Endodermal cell (in vitro differentiated cells): Measurements from ENCODE around the gene OR1L8. TPM values are rescaled to one million over a fixed set of nuclear protein-coding genes. Genes with fewer than 3 reads are reported as not detected.

Experiments used
- DNase-seq: peaks from one replicate; pipeline ENCODE4 v3.0.0-alpha.2; 2017
- H3K27ac ChIP-seq: 2 replicates; pipeline ENCODE4 v1.5.1; 2013; ENCODE audit warnings: mild to moderate bottlenecking, low read depth, low read length, moderate library complexity
- H3K27me3 ChIP-seq: 2 replicates; pipeline ENCODE4 v1.6.1; 2013; ENCODE audit warnings: mild to moderate bottlenecking, low read length, moderate library complexity; ENCODE audit not compliant: insufficient read depth, control insufficient read depth, poor library complexity, severe bottlenecking
- H3K36me3 ChIP-seq: 2 replicates; pipeline ENCODE4 v1.7.0; 2013; ENCODE audit warnings: mild to moderate bottlenecking, low read length, moderate library complexity; ENCODE audit not compliant: control insufficient read depth, insufficient read depth
- H3K4me1 ChIP-seq: one replicate; pipeline ENCODE4 v1.7.0; 2013; ENCODE audit warnings: low read length; ENCODE audit not compliant: control insufficient read depth, insufficient read depth
- H3K4me3 ChIP-seq: 2 replicates; pipeline ENCODE4 v1.5.1; 2013; ENCODE audit warnings: mild to moderate bottlenecking, low read length, moderate library complexity
- H3K9ac ChIP-seq: 2 replicates; pipeline ENCODE4 v1.6.1; 2013; ENCODE audit warnings: mild to moderate bottlenecking, low read length, moderate library complexity; ENCODE audit not compliant: poor library complexity, severe bottlenecking; ENCODE audit errors: extremely low read depth
- H3K9me3 ChIP-seq: 2 replicates; pipeline ENCODE4 v1.6.1; 2013; ENCODE audit warnings: mild to moderate bottlenecking, low read length, moderate library complexity; ENCODE audit not compliant: control insufficient read depth
- H3K27ac Mint-ChIP-seq: 2 replicates; pipeline ENCODE4 v1.8.0; 2020; ENCODE audit warnings: mixed read lengths
- H3K27me3 Mint-ChIP-seq: 2 replicates; pipeline ENCODE4 v1.8.0; 2021; ENCODE audit warnings: mild to moderate bottlenecking, mixed read lengths; ENCODE audit not compliant: insufficient read depth
- H3K36me3 Mint-ChIP-seq: 2 replicates; pipeline ENCODE4 v1.8.0; 2020; ENCODE audit warnings: low read depth, mixed read lengths
- H3K4me1 Mint-ChIP-seq: 2 replicates; pipeline ENCODE4 v1.8.0; 2020; ENCODE audit warnings: mixed read lengths
- H3K4me3 Mint-ChIP-seq: 2 replicates; pipeline ENCODE4 v1.8.0; 2020; ENCODE audit warnings: mild to moderate bottlenecking, moderate library complexity, mixed read lengths
- H3K9me3 Mint-ChIP-seq: 2 replicates; pipeline ENCODE4 v1.8.0; 2020; ENCODE audit warnings: mild to moderate bottlenecking, mixed read lengths
- WGBS, 2 experiments: methylation state at CpG; one replicate each; pipeline versions ENCODE4 v1.1.5 to v1.1.7; 2013; ENCODE audit warnings: missing lambda C conversion rate in 2 of 2, mixed read lengths in 1 of 2; ENCODE audit not compliant: insufficient coverage in 1 of 2, insufficient read length in 1 of 2; 5-methylcytosine and 5-hydroxymethylcytosine counted together
- total RNA-seq, 2 donors: library from RNA; stranded (reverse); fragmentation: NEBNext Ultra II Directional in 1 of 2; extraction: Animal tissue kit (Norgen Biotek cat#: 25700) in 1 of 2; gene quantifications; 2 replicates in 1 of 2; 3 replicates in 1 of 2; pipeline ENCODE4 v1.2.1, GENCODE V29; 2021
- TF ChIP-seq, protein P1 (sequence below): fragments of 200-600 bp; sonication (generic); conservative IDR thresholded peaks from 2 replicates; pipeline ENCODE4 v1.5.0; 2021; ENCODE audit warnings: antibody characterized with exemption, mild to moderate bottlenecking

OR1L8 gene
- total RNA-seq, 2 donors from 2014 or later: not detected

DNA sequence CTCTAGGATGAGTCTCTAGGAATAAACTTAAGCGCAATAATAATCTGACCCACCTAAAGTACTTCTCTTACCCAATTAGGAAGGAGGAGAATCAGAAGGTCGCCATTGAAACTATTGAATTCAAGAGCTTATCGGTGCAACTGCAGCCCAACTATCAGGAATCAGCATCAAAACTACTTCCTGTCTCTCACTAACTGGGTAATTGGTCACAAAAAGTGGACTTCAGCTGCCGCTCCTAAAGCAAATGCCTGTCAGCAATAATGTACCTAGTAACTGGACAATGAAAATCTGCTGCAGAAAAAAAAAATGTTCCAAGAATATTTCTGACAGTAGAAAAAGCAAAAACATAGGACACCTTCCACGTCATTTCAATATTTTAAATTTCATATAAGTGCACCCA, 3.3 kb downstream of the OR1L8 start:
- H3K36me3 Mint-ChIP-seq: no peaks in the 10 kb centered on the region
- 71 to 95% methylated on average over 3 to 5 of the region's 5 CpGs for WGBS, 2 experiments
- Histone ChIP-seq H3K4me1 (no peaks in the 10 kb centered on the region), H3K27me3 (no peaks in the 10 kb centered on the region), H3K9ac (no peak overlapping the region), H3K36me3 (no peaks in the 10 kb centered on the region), H3K9me3 (peaks cover 68% of the 10 kb centered on the region), H3K27ac (no peak overlapping the region), H3K4me3 (no peak overlapping the region)
- no peaks in the 10 kb centered on the region for H3K27me3 Mint-ChIP-seq
- peaks cover 48% of the 10 kb centered on the region for H3K9me3 Mint-ChIP-seq
- H3K4me3 Mint-ChIP-seq: no peak overlapping the region
- no peaks in the 10 kb centered on the region for H3K4me1 Mint-ChIP-seq
- H3K27ac Mint-ChIP-seq: no peak overlapping the region
- TF ChIP-seq, protein P1, sequence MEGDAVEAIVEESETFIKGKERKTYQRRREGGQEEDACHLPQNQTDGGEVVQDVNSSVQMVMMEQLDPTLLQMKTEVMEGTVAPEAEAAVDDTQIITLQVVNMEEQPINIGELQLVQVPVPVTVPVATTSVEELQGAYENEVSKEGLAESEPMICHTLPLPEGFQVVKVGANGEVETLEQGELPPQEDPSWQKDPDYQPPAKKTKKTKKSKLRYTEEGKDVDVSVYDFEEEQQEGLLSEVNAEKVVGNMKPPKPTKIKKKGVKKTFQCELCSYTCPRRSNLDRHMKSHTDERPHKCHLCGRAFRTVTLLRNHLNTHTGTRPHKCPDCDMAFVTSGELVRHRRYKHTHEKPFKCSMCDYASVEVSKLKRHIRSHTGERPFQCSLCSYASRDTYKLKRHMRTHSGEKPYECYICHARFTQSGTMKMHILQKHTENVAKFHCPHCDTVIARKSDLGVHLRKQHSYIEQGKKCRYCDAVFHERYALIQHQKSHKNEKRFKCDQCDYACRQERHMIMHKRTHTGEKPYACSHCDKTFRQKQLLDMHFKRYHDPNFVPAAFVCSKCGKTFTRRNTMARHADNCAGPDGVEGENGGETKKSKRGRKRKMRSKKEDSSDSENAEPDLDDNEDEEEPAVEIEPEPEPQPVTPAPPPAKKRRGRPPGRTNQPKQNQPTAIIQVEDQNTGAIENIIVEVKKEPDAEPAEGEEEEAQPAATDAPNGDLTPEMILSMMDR: no peak
- no peak for DNase-seq

DNA sequence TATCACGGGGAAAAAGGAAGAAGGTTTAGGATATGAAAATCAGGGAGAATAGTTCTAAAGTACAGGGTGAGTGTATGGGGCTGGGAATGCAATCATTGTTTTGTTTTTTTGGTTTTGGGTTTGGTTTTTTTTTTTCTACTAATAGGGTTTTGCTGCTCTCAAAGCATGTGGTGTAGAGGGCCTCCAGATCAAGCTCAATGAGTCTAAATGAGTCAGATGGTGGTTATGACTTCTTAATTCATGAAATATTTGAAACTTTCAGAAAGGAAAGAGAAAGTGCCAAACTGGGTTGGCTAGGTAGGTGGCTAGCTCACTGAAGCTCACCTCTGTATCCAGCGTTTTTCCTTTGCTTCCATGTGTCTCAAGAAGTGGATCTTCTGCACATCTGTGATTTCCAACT, 10.7 kb downstream of the OR1L8 start:
- Mint-ChIP-seq H3K9me3 (peaks cover 54% of the 10 kb centered on the region), H3K27ac (no peak overlapping the region), H3K36me3 (no peaks in the 10 kb centered on the region), H3K27me3 (peaks cover 5% of the 10 kb centered on the region), H3K4me3 (no peak overlapping the region), H3K4me1 (no peaks in the 10 kb centered on the region)
- Histone ChIP-seq H3K36me3 (no peaks in the 10 kb centered on the region), H3K4me3 (no peak overlapping the region), H3K9ac (no peak overlapping the region), H3K27me3 (no peaks in the 10 kb centered on the region), H3K27ac (no peak overlapping the region), H3K4me1 (no peaks in the 10 kb centered on the region), H3K9me3 (peaks cover 24% of the 10 kb centered on the region)
- DNase-seq: no peak
- TF ChIP-seq, protein P1: no peak
- 35 to 46% methylated on average over 2 of the region's 2 CpGs for WGBS, 2 experiments

DNA sequence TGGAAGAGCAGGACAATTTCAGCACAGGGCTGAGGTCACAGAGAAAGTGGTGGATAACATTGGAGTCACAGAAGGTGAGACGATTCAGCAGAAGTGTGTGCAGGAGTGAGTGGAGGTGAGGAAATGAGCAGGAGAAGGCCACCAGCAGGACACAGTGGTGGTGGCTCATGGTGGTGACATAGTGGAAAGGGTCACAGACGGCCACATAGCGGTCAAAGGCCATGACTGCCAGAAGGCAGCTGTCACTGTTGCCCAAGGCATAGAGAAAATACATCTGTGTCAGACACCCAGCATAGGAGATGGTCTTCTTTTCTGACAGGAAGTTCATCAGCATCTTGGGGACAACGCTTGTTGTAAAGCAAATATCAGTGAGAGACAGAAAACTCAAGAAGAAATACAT, 15.3 kb downstream of the OR1L8 start:
- no peak overlapping the region for H3K4me3 ChIP-seq
- no peaks in the 10 kb centered on the region for H3K36me3 ChIP-seq
- no peak overlapping the region for H3K9ac ChIP-seq
- H3K27ac Mint-ChIP-seq: no peak overlapping the region
- peaks cover 12% of the 10 kb centered on the region for H3K27me3 Mint-ChIP-seq
- no peaks in the 10 kb centered on the region for H3K4me1 Mint-ChIP-seq
- H3K27me3 ChIP-seq: no peaks in the 10 kb centered on the region
- no peak overlapping the region for H3K27ac ChIP-seq
- 85 to 88% methylated on average over 4 of the region's 4 CpGs for WGBS, 2 experiments
- no peak overlapping the region for H3K4me3 Mint-ChIP-seq
- DNase-seq: no peak
- no peaks in the 10 kb centered on the region for H3K4me1 ChIP-seq
- peaks cover 45% of the 10 kb centered on the region for H3K9me3 Mint-ChIP-seq
- H3K36me3 Mint-ChIP-seq: no peaks in the 10 kb centered on the region
- peaks cover 21% of the 10 kb centered on the region for H3K9me3 ChIP-seq
- TF ChIP-seq, protein P1: no peak
